Neural cell (in vitro differentiated cells): Measurements from ENCODE around the gene PRUNE2. TPM values are rescaled to one million over a fixed set of nuclear protein-coding genes. Genes with fewer than 3 reads are reported as not detected.

Experiments used
- H2AFZ ChIP-seq: fragments of 200-600, 300-800 bp; sonication (generic), shearing (Covaris generic); 2 replicates; pipeline ENCODE4 v1.6.0; 2014; ENCODE audit warnings: low read depth, mild to moderate bottlenecking, antibody characterized with exemption, low read length, moderate library complexity
- H3F3A ChIP-seq: fragments of 200-600 bp; shearing (Covaris generic); 2 replicates; pipeline ENCODE4 v1.6.1; 2016; ENCODE audit warnings: mild to moderate bottlenecking, moderate library complexity, mixed read lengths, antibody characterized with exemption, low read length; ENCODE audit not compliant: insufficient read depth, poor library complexity, severe bottlenecking
- H3K27ac ChIP-seq: fragments of 200-600, 300-800 bp; sonication (generic), shearing (Covaris generic); 2 replicates; pipeline ENCODE4 v1.5.1; 2014; ENCODE audit warnings: mild to moderate bottlenecking, low read length, moderate library complexity
- H3K27me3 ChIP-seq: fragments of 300-800, 200-600 bp; sonication (generic), shearing (Covaris generic); 2 replicates; pipeline ENCODE4 v1.6.0; 2014; ENCODE audit warnings: mild to moderate bottlenecking, low read depth, low read length, moderate library complexity; ENCODE audit not compliant: insufficient read depth
- H3K36me3 ChIP-seq: fragments of 300-800, 200-600 bp; sonication (generic), shearing (Covaris generic); 2 replicates; pipeline ENCODE4 v1.5.1; 2014; ENCODE audit warnings: mild to moderate bottlenecking, antibody characterized with exemption, low read length, moderate library complexity; ENCODE audit not compliant: insufficient read depth
- H3K4me2 ChIP-seq: fragments of 300-800, 200-600 bp; sonication (generic), shearing (Covaris generic); 2 replicates; pipeline ENCODE4 v1.6.0; 2014; ENCODE audit warnings: mild to moderate bottlenecking, low read length
- H3K4me3 ChIP-seq: fragments of 300-800, 200-600 bp; sonication (generic), shearing (Covaris generic); 2 replicates; pipeline ENCODE4 v1.5.1; 2014; ENCODE audit warnings: mild to moderate bottlenecking, low read length, moderate library complexity
- H3K79me2 ChIP-seq: fragments of 200-600 bp; shearing (Covaris generic); replicated peaks from 2 replicates; pipeline ENCODE4 v1.6.0; 2014; ENCODE audit warnings: mild to moderate bottlenecking, low read length, moderate library complexity; ENCODE audit not compliant: insufficient read depth
- H3K9ac ChIP-seq: fragments of 300-800, 200-600 bp; sonication (generic), shearing (Covaris generic); 2 replicates; pipeline ENCODE4 v1.6.1; 2016; ENCODE audit warnings: mild to moderate bottlenecking, low read length, mixed read lengths
- H3K9me2 ChIP-seq: fragments of 200-600 bp; shearing (Covaris generic); 2 replicates; pipeline ENCODE4 v1.6.1; 2016; ENCODE audit warnings: mild to moderate bottlenecking, low read length, mixed read lengths; ENCODE audit not compliant: insufficient read depth
- H3K9me3 ChIP-seq: fragments of 200-600, 300-800 bp; sonication (generic), shearing (Covaris generic); 2 replicates; pipeline ENCODE4 v1.6.1; 2016; ENCODE audit warnings: mild to moderate bottlenecking, mixed run types, low read length, moderate library complexity, mixed read lengths
- H4K20me1 ChIP-seq: fragments of 200-600 bp; shearing (Covaris generic); 2 replicates; pipeline ENCODE4 v1.6.1; 2016; ENCODE audit warnings: mild to moderate bottlenecking, mixed run types; ENCODE audit not compliant: insufficient read depth
- CTCF ChIP-seq: fragments of 450-650 bp; IDR thresholded peaks from 2 replicates; pipeline ENCODE4 v1.5.1; 2014; ENCODE audit warnings: antibody characterized with exemption, mild to moderate bottlenecking, moderate library complexity; ENCODE audit not compliant: poor library complexity, severe bottlenecking
- EP300 ChIP-seq: fragments of 450-650 bp; conservative IDR thresholded peaks from 2 replicates; pipeline ENCODE4 v1.6.1; 2014; ENCODE audit warnings: antibody characterized with exemption, mild to moderate bottlenecking, moderate library complexity; ENCODE audit not compliant: poor library complexity, severe bottlenecking
- EZH2 ChIP-seq: fragments of 200-600, 300-800 bp; shearing (Covaris generic), sonication (generic); IDR thresholded peaks from 2 replicates; pipeline ENCODE4 v1.6.1; 2014; ENCODE audit warnings: antibody characterized with exemption, low read length, borderline replicate concordance, mild to moderate bottlenecking; ENCODE audit not compliant: insufficient read depth, poor library complexity, severe bottlenecking
- MXI1 ChIP-seq: fragments of 450-650 bp; conservative IDR thresholded peaks from 2 replicates; pipeline ENCODE4 v1.6.1; 2014; ENCODE audit warnings: antibody characterized with exemption, mild to moderate bottlenecking; ENCODE audit not compliant: poor library complexity, severe bottlenecking
- POLR2AphosphoS5 ChIP-seq: IDR thresholded peaks from 2 replicates; pipeline ENCODE4 v1.6.1; 2012
- RAD21 ChIP-seq: fragments of 450-650 bp; conservative IDR thresholded peaks from 2 replicates; pipeline ENCODE4 v1.6.1; 2014; ENCODE audit warnings: antibody characterized with exemption, mild to moderate bottlenecking, moderate library complexity
- SMC3 ChIP-seq: fragments of 450-650 bp; conservative IDR thresholded peaks from 2 replicates; pipeline ENCODE4 v1.6.1; 2014; ENCODE audit warnings: antibody characterized with exemption, mild to moderate bottlenecking, moderate library complexity; ENCODE audit not compliant: poor library complexity
- TAF1 ChIP-seq: IDR thresholded peaks from 2 replicates; pipeline ENCODE4 v1.6.1; 2012; ENCODE audit warnings: low read depth
- polyA plus RNA-seq: library from polyadenylated mRNA; depleted of rRNA; stranded (reverse); fragments of >200 nt; gene quantifications from 2 replicates; pipeline ENCODE4 v1.2.3, GENCODE V29; 2014
- TF ChIP-seq, protein P1 (sequence below): IDR thresholded peaks from 2 replicates; pipeline ENCODE4 v1.6.1; 2012; ENCODE audit warnings: borderline replicate concordance

Gene PRUNE2
- polyA plus RNA-seq, 1 donor from 2014 or later = 9.7 TPM

- Histone ChIP-seq H3F3A (no peaks in the 10 kb centered on the region), H3K36me3 (no peaks in the 10 kb centered on the region), H2AFZ (no peak overlapping the region), H3K27ac (no peak overlapping the region), H3K4me2 (no peak overlapping the region), H3K4me3 (no peak overlapping the region), H3K27me3 (no peaks in the 10 kb centered on the region), H3K9ac (no peak overlapping the region), H3K9me3 (no peaks in the 10 kb centered on the region), H3K79me2 (no peaks in the 10 kb centered on the region), H3K9me2 (no peaks in the 10 kb centered on the region), H4K20me1 (no peaks in the 10 kb centered on the region)
- TF ChIP-seq EZH2 (no peak), CTCF (no peak), EP300 (no peak), RAD21 (no peak), MXI1 (no peak)
Measured at GRCh38 chr9:76607730-76608436, 298.0 kb downstream of the PRUNE2 start.

DNA sequence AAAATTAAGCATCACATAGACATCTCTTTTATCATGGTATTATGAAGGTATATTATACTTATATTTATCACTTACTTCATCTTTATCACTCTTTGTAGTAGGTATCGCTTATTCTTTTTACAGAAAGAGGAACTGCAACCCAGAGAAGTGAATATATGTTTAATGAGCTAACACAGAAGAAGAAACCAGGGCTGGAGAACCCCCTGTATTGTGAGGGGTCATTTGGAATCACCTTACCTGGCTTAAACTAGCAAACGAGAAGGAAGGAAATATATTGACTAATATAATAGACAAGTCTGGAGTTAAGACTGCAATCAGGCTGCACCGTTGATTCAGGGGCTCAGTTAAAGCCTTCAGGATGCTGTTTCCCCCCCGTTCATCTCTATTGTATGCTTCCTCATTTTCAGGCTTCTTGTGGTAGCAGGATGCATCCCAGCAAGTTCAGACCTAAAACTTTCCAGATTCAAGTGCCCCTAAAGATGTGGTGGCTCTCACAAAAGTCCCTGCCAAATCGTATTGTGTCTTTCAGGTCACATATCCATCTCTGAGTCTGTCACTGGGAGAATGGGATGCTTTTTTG is 300.5 kb downstream of the PRUNE2 start:
- Histone ChIP-seq H2AFZ (no peak overlapping the region), H3K79me2 (no peaks in the 10 kb centered on the region), H3K9me2 (no peaks in the 10 kb centered on the region), H3K27me3 (no peaks in the 10 kb centered on the region), H3F3A (no peaks in the 10 kb centered on the region), H3K27ac (no peak overlapping the region), H3K9ac (no peak overlapping the region), H3K9me3 (no peaks in the 10 kb centered on the region), H4K20me1 (no peaks in the 10 kb centered on the region), H3K36me3 (no peaks in the 10 kb centered on the region), H3K4me2 (no peak overlapping the region), H3K4me3 (no peak overlapping the region)
- TF ChIP-seq CTCF (no peak), EP300 (no peak), TAF1 (no peak), MXI1 (no peak), EZH2 (no peak), POLR2AphosphoS5 (no peak), SMC3 (no peak), RAD21 (no peak)
- TF ChIP-seq, protein P1, sequence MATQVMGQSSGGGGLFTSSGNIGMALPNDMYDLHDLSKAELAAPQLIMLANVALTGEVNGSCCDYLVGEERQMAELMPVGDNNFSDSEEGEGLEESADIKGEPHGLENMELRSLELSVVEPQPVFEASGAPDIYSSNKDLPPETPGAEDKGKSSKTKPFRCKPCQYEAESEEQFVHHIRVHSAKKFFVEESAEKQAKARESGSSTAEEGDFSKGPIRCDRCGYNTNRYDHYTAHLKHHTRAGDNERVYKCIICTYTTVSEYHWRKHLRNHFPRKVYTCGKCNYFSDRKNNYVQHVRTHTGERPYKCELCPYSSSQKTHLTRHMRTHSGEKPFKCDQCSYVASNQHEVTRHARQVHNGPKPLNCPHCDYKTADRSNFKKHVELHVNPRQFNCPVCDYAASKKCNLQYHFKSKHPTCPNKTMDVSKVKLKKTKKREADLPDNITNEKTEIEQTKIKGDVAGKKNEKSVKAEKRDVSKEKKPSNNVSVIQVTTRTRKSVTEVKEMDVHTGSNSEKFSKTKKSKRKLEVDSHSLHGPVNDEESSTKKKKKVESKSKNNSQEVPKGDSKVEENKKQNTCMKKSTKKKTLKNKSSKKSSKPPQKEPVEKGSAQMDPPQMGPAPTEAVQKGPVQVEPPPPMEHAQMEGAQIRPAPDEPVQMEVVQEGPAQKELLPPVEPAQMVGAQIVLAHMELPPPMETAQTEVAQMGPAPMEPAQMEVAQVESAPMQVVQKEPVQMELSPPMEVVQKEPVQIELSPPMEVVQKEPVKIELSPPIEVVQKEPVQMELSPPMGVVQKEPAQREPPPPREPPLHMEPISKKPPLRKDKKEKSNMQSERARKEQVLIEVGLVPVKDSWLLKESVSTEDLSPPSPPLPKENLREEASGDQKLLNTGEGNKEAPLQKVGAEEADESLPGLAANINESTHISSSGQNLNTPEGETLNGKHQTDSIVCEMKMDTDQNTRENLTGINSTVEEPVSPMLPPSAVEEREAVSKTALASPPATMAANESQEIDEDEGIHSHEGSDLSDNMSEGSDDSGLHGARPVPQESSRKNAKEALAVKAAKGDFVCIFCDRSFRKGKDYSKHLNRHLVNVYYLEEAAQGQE = no peak
